Effector CD4-positive, alpha-beta T cell (primary cell): ENCODE results near the gene MEX3A.
"Not testable (repeated sequence)": the region's sequence is repeated elsewhere in the genome, so short reads cannot be mapped to it uniquely, and the experiment has no call there.

Experiments used
- DNase-seq: peaks from one replicate; pipeline ENCODE4 v3.0.0-alpha.2; 2020
- total RNA-seq: gene quantifications from one replicate; lab custom pipeline; 2026; lab: John Stamatoyannopoulos, UW

Gene MEX3A, protein sequence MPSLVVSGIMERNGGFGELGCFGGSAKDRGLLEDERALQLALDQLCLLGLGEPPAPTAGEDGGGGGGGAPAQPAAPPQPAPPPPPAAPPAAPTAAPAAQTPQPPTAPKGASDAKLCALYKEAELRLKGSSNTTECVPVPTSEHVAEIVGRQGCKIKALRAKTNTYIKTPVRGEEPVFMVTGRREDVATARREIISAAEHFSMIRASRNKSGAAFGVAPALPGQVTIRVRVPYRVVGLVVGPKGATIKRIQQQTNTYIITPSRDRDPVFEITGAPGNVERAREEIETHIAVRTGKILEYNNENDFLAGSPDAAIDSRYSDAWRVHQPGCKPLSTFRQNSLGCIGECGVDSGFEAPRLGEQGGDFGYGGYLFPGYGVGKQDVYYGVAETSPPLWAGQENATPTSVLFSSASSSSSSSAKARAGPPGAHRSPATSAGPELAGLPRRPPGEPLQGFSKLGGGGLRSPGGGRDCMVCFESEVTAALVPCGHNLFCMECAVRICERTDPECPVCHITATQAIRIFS
- total RNA-seq, result 0.56 reads per million

DNA sequence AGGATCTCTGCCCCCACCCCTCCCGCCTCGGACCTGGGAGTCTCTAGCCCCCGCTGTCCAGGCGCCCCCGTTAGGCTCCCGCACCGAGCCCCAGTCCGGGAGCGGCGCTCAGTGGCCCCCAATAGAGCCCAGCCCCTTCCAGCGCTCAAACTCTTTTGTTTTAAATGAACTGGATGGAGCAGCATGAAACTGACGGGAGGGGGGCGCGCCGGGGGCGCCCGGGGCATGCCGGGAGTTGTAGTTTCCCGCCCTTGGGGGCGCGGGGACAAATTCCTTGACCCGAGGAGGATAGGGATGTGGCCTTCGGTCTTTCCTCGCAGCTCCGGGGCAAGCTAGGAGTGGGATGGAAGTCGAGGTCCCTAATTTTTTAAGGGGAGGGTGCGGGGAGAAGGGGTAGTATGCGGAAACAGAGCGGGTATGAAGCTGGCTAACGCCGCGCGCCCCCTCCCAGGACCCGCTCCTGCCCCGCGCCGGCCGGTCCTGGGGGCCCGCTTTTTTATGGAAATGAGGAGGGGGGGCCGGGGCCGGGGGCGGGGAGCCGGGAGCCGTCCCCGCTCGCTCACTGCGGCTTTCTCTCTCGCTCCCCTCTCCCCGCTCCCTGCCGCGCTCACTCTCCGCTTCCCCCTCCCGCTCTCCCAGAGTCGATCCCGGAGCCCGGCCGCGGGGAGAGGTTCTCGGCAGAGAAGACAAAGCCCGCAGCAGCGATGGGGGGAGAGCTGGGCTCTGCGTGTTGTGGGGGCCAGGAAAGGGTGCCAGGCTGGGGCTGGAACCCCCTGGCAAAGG, at the start of gene MEX3A:
TSS of gene MEX3A (minus strand) at position 157 of the 783 bp plus-strand sequence. CDS start 467 bp downstream, outside the sequence.
- peak; percentile 54 for DNase-seq

DNA sequence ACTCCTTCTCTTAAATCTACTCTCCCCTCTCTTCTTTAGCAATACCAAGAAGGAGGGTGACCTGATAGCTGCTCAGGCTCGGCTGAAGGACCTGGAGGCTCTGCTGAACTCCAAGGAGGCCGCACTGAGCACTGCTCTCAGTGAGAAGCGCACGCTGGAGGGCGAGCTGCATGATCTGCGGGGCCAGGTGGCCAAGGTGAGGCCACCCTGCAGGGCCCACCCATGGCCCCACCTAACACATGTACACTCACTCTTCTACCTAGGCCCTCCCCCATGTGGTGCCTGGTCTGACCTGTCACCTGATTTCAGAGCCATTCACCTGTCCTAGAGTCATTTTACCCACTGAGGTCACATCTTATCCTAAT, 48.3 kb upstream of the MEX3A start:
- DNase-seq, result no peak

DNA sequence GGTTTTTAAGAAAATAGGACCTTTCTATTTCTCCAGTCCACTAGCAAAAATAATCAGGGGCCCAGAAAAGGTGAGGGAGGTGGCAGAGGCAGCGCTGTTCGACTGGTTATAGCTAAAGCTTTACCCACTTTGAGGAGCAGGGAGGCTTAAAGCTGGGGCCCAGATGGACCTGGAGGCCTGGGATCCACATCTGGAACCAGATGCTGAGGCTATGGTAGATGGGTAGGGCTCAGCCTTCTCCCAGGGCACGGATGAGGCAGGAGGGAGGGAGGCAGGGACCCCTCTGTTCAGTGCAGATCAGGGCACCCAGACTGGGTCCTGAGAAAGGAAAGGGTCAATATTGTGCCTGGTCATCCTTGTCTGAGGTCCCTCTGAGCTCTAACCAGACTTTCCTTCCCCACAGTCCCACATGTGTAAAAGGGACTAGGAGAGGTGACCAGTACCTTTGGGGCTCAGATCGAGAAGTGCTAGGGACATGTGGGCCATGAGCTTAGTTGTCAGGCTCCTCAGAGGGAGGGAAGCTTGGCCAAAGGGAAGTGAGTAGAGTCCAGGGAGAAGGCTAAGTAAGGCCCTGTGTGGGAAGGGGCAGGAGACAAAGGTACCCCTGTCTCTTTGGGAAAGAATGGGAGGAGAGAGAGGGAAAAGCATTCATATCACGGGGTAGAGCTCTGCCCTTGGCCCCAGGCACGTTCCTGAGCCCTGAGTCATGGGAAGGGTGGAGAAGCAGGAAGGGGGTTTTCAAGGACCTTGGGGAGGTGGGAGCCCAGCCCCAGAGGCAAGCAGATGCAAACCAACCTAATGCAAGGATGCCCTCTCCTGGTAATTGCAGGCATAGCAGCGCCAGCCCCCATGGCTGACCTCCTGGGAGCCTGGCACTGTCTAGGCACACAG, 47.7 kb upstream of the MEX3A start:
- DNase-seq, result peak; percentile 68

DNA sequence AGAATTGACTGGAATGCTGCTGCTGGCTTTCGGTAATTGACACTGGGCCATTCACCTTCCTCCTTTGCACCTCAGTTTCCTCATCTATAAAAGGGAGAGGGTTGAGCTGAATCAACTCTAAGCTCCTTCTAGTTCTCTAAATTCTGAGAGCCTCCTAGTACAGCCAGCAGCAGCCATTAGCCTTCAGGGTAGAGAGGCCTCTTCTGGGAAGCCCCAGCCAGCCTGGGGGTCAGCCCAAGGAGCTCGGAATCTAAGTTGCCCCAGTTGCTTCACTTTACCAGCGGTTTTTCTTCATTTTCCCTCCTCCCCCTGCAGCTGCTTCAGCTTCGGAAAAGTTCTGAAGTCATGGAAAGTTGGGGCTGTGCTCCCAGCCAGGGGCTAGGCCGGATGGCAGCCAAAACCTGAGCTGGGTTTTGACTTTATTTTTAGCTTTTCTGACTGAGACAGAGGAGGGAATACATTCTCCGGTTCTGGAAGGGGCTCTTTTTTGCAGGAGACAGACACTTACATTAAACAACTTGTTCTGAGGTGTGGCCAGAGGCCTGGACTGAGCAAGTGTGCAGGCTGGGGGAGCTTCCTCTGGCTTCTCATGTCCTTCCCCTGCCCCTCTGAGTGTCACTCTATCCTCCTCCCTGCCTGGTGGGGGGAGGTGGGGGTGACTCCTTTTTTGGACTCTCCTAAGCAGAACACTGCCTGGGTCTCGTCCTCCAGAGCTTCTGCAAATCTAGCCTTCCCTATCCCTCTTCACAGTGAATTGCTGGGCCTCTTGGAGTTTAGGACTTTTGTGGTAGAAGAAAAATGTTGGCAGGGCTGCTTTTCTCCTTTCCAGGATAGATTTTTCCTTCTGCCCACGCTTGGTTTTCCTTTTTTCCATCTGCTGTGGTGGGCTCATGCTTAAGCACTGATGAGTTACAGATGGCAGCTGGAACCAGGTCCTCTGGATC, 46.7 kb upstream of the MEX3A start:
- DNase-seq, result no peak

DNA sequence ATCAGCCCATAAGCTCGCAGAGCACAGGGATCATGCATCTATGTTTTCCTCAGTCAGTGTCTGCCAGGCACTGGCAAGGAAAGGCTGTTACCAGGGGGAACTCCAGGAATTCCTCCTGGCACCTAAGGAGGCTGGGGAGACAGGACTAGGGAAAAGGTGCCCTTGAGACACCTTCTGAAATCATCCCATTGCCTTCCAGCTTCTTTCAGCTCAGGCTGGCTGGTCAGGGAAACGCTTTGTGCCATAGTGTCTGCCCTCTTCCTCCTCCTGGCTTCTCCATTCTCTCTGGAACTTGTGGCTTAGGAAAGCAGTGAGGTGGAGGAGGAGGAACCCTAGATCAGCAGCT, 46.0 kb upstream of the MEX3A start:
- no peak for DNase-seq

DNA sequence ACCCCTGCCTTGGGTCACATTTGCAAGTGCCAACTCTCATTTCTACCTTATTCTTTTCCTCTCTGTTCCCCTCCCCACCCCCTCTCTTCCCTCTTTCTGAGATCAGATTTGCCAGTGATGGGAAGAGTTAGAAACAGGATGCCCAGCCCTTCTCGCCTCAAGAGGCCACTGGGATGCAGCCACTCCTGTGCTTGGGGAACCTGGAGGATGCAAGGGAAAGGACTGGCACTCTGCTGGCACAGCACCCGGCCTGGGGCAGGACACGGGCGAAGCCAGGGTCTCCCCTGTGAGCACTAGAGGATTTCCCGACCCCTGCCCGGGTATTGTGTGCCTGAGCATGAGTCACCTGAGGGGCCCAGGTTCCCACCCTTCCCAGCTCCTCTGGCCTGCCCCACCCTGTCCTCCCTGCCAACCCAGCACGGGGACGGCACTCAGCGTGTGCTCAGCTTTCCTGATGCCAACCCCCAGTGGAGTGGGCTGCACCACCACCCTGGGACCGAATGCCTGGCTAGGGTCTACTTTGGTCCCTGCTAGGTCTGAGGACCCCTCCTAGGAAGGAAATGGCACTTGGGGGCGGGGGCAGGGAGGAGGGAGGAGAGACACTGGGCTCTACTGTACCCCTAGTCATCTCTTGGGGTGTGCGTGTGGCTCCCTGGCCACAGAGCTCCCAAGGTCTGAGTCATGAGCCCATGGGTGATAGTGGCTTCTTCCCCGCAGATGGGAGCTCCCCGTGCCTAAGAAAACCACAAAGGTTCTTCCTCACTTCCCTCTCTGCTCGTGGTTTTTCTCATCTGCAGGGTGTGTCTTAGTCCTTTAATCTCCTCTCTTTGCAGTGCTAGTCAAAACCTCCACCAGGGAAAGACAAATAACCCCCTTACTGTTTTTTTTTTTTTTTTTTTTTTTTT, 44.6 kb upstream of the MEX3A start:
- peak; percentile 79 for DNase-seq

DNA sequence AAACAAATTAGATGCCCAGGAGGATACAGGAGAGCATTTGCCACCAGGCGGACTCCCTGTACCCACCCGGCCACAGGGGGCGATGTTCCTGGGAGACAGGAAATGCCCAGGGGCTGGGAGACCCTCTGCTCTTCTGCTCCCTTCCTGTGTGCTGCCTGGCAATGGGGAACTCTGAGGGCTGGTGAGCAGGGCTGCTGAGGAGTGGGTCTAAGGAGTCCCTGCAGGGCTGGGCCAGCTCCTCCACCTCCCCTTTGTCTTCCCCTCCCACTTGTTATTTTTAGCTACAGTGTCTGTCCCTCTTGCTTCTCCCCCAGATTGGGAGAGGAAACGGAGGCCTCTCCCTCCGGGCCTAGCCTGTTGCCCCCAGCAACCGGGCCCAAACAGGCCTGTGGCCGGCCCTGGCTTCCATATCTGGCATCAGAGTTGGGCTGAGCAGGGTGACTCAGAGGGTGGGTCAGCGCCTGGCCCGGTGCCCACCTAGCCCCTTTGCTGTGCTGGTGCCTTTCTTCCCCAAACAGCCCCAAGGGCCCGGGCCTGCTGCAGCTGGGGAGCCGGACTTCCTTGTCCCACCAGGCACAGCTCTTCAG, 43.9 kb upstream of the MEX3A start:
- DNase-seq, result peak; percentile 68

DNA sequence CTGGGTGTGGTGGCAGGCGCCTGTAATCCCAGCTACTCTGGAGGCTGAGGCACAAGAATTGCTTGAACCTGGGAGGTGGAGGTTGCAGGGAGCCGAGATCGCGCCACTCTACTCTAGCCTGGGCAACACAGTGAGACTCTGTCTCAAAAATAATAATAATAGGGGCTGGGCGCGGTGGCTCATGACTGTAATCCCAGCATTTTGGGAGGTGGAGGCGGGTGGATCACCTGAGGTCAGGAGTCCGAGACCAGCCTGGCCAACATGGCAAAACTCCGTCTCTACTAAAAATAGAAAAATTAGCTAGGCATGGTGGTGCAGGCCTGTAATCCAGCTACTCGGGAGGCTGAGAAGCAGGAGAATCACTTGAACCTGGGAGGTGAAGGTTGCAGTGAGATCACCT, 43.3 kb upstream of the MEX3A start:
- DNase-seq, result not testable (repeated sequence)

DNA sequence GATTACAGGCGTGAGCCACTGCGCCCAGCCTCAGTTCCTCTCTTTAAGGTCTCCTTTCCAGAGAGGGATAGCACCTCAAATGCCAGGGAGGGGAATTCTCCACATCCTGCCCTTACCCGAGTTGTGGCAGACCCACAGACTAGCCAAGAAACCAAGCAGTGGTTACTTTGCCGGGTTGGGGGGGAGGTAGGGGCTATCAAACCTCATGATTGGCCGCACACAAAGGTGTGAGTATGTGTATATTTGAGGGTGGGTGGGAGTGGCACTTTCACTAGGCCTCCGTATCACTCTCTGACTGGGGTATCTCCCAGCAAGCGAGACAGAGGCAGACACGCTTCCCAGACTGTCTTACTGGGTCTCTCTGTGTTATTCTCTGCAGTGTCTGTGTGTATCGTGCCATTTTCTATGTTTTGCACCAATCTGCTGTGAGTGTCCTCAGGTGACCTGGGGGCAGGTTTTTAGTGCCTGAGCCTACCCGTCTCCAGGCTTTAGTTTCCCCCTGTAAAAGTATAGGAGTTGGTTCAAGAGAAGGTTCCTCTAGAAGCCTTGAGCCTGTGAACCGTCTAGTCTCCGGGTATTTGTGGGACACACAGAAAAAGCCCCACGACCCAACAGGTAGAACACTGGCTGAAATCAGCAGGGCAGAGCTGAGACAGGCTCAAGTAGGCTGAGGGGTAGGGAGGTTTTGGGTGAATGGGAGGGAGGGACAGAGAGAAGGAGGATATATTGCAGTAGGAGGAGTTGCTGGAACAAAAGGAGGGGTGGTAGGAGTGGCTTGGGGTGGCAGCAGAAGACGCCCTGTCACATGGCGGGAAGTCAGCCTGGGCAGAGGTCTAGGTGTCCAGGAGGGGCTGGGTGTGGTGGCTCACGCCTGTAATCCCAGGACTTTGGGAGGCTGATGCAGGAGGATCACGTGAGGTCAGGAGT, 42.6 kb upstream of the MEX3A start:
- no peak for DNase-seq

DNA sequence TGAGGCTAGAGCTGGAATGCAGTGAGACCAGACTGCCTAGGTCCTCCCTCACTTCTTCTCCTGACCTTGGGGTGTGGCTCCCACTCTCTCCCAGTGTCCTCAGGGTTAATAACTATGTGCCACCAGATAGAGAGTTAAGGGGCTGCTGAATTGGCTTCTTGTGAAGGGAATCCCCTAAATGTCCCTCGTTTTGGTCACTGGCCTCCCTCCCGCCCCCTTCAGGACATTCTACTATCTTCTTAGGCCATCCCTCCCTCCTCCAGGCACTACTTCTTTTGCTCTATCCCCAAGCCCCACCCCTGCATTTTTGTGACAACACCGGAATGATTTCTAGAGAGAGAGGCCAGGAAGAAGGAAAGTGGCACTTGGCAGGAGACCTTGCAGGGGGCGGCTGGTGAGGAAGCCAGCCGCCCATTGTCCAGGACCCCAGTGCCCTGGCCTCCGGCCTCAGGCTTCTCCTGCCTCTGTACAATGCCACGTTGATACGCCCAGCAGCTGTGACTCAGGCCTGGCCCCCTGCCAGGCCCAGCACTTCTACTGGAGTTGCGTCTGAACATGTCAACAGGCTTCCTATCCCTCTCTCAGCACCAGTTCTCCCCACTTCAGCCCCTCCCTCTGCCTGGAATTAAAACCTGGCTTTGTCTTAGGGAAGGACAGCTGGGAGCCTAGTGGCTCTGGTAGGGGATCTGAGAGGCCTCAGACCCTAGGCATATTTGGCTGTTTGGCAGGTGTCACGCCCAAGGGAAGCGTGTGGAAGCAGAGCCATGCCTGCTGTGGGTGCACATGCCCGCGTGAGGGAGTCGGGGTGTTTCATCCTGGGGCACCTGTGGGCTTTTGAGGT, 41.3 kb upstream of the MEX3A start:
- no peak for DNase-seq

DNA sequence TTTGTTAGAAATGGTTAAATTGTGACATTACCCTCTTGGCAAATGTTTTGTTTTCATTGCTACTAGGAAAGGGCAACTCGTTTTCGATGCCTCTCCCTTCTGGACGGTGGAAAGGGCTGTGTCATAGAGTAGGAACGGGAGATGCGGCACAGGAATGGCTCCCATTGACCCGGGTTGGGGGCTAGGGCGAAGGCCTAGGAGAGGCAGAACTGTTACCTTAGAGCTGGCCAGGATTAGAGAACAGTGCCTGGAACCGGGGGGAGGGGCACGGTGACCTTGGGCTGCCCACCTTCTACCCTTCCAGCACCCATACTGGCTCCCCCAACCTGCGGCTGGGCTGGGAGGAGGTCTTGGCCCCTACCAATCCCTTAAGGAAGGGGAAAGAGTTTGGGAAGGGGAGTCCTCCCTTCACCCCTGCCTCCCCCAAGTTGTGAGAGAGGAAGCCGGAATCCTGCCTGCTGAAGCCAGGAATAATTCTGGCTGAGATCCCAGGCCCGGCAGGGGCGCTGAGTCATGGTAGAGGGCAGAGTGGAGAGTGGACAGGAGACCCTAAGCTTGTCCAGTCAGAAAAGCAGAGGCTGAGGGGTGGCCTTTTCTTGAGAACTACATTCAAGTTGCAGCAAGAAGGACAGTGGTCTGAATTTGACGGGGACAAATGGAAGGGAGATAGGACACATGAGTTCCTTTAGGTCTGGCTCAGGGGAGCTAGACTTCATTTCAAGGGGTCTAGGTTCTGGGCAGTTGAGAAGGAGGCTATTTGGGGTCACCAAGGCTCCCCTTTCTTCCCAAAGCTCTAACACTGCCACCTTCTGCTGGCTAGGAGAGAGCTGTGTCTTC, 40.5 kb upstream of the MEX3A start:
- DNase-seq, result no peak

DNA sequence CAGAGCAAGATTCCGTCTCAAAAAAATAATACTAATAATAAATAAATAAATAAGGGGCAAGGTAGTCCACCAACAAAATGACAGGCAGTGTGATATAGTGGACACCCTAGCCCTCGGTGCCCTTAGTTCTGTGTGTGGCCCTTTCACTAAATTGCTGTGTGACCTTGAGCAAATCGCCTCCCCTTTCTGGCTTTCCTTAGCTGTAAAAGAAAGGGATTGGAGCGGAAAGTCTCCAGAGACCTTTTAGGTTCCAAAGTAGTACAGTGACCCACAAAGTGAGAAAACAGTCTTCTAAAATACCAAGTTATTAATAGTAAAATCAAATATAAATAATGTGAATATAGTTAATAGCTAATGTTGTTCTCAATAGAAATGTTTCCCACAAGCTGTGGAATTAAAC, 39.8 kb upstream of the MEX3A start:
- DNase-seq, result no peak

DNA sequence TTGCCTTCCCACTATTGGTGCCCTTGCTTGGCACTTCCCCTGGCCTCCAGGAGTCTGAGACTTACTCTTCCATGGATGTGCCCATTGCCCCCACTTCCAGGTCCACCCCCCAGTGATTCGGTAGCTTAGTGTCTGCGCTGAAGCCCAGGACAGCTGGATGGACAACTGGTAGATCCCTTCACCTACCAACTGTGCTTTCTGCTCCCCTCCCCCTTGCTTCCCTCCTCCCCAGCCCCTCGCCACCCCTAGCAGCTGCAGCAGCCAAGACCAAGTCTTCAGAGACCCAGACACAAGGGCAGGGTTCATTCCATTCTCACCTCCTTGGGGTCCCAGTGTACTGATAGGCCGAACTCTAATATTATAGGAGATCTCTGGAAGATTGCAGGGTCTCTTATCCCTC, 39.2 kb upstream of the MEX3A start:
- no peak for DNase-seq

DNA sequence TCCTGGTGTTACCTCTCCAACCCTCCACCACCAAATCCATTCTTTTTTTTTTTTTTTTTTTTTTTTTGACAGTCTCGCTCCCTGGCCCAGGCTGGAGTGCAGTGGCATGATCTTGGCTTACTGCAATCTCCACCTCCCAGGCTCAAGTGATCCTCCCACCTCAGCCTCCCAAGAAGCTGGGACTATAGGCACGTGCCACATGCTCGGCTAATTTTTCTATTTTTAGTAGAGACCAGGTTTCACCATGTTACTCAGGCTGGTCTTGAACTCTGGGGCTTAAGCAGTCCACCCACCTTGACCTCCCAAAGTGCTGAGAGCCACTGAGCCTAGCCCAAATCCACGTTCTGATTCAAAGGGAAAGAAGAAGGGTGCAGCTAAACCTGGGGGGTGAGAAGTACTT, 38.7 kb upstream of the MEX3A start:
- not testable (repeated sequence) for DNase-seq

DNA sequence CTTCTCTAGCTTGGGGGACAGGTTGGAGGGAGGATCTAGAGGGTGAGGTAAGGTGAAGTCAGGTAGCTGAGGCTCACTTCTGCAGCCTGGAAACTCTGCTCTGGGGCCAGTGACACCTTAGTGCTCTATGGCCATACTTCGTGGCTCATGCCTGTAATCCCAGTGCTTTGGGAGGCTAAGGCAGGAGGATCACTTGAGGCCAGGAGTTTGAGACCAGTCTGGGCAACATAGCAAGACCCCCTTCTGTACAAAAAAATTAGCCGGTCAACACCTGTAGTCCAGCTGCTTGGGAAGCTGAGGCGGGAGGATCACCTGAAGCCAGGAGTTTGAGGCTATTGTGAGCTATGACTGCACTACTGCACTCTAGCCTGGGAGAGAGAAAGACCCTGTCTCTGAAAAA, 38.1 kb upstream of the MEX3A start:
- no peak for DNase-seq

DNA sequence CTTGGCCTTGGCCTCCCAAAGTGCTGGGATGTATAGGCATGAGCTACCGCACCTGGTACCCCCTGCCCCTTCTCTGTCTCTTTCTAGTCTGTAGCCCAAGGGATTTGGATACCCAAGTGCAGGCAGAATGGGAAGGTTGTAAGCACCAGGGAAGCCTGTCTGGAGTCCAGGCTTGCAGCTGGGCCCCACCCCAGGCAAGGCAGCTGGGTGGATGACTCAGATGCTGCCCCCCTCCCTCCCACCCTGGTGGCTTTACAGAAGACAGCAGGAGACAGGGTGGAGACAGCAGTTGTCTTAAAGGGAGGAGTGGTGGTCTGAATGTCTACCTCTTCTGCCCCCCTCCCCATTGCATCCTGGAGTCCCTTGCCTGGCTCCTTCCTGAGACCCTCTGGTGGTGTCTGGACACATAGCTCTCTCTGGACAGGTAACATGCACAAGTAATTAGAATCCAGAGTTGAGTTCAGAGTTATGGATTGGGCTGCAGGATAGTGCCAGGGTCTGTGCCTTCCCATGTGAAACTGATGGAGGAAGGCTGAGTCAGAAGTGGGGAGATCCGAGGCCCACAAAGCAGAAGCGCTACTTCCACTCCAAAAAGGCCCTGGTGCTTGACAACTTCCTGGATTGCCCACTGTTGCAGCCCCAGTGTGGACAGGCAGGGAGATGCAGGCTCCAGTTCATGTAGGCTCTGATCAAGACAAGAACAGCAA, 37.4 kb upstream of the MEX3A start:
- DNase-seq, result no peak
